GM18517 (cell line): ENCODE data around the gene SH3D19.
"Not testable (repeated sequence)": the region's sequence is repeated elsewhere in the genome, so short reads cannot be mapped to it uniquely, and the experiment has no call there.

ENCODE experiments used
- ATAC-seq: cut with Tn5 transposase; IDR thresholded peaks from one replicate; pipeline ENCODE4 v1.9.1; 2021; ENCODE audit warnings: mild to moderate bottlenecking, moderate library complexity; ENCODE audit not compliant: unreplicated experiment

Gene SH3D19

DNA sequence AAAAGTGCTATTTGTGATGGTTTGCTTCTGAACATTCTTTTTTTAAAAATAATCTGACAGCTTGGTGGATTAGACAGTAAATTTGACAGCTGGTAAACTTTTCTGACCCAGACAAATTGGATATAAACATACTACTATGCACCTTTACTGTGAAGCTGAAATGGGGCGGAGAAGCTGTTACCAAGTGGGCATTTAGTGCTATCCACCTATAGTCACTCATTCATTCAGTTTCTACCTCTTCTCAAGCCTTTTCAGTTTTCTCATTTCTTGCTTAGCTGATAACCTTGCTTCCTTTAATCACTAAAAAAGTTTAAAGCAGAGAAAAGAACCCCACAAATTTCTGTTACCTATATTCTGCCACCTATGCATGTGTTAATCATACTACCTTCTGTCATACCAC, 220.8 kb downstream of the SH3D19 start:
- no peak for ATAC-seq

DNA sequence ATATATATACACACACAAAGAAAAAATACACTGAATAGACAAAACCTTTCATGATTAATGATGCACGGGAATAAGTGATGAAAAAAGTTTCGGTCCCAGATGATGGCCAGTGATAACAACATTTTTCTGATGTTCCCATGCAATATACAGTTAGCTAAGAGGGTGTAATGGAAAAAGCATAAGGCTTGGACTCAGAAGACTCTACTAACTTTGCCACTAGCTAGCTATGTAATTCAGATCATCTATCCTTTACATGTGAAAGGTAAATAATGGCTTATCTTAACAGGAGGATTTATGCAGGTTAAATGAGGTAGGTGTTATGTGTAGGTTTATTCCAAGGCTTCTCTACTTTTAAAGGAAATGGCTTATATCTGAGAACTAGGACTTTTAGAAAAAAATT, 221.6 kb downstream of the SH3D19 start:
- ATAC-seq = no peak

DNA sequence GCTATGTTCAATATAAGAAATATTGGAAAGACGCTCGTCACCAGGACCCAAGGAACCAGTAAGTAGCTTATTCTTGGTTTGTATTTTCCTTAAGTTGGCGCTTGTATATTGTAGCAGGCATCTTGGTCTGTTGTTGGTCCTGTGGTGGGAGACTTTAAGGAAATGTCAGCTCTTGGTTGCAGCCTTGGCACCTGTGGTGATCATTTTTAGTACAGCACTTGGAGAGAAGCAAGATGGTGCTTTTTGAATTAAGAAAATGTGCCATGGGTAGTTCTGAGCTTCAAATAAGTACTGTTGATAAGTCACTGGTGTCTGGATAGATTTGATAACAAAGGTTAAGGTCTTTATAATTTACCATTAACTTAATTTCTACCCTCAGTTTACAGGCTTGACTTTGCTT, 224.9 kb downstream of the SH3D19 start:
- ATAC-seq = no peak

DNA sequence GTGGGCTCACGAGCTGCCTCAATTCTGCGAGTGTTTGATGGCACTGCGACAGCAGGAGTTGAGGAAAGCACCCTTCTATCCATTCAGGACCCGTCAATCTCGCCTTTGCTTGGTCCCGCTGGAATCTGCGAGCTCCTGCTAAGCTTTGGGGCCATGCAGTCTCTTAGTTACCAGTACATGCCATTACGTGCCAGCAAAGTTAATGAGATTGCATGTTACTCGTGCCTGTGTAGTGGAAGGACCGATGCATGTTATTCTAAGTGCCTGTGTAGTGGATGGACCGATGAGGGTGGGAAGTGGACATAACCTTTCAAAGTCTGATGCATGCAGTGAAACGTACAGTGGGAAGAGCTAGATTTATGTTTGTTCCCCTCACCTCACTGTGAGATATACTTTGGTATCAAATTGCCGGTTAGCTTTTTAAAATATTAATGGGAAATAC, 225.4 kb downstream of the SH3D19 start:
- peak; percentile 1 for ATAC-seq

DNA sequence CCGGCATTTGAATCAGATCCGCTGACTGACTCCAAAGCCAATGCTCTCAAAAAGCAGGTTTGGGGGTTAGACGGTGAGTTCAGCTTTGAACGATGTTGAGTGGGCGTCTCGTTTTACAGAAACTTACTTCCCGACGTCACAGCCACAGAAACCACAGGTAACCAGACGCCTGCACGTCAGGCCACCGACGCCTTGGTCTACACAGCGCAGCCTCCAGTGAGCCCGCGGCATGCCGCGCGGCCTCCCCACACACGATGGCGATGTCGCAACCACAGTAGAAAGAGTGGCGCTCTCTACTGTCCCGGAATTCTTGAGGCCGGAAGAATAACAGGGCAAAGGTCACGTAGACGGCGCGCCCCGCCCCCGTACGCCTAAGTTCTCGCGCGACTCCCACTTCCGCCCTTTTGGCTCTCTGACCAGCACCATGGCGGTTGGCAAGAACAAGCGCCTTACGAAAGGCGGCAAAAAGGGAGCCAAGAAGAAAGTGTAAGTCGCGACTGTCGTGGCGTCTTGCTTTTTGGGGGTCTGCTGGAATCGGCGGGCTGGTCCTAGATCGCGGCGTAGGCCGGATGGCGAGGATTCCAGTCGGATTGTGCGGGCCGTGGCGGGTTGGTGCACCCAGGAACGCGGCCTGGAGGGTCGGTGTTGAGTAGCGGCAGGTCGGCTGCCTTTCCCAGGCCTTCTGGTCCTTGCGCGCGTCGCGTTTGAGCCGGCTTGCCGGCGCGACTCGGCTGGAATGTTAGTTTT, 226.0 kb downstream of the SH3D19 start, which contains the start of gene RPS3A:
TSS of gene RPS3A (plus strand) at position 400 of the 747 bp plus-strand sequence. CDS start at position 425, 25 bp downstream.
- peak; percentile 91 for ATAC-seq

DNA sequence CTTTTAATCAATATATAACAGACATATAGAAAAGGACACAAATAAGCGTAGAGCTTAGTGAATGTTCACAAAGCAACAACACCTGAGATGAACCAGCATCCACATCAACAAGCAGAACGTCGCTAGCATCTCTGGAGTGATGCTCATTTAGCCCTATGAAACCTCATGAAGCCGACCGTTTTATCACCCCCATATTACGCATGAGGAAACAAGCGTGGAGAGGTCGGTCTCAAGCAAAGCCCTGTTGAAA, 226.5 kb downstream of the SH3D19 start:
- no peak for ATAC-seq

DNA sequence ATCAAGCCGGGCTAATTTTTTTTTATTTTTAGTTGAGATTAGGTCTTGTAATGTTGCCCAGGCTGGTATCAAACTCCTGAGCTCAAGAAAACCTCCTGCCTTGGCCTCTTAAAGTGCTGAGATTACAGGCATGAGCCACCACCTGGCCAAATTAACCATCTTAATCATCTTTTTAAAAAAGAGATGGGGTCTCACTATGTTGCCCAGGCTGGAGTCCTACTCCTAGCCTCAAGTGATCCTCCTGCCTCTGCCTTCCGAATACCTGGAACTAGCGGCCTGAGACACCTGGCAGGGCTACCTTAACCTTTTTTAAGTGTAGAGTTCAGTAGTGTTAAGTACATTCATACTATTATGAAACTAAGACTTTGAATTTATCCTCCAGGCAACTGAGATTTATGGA, 227.6 kb downstream of the SH3D19 start:
- ATAC-seq = no peak

DNA sequence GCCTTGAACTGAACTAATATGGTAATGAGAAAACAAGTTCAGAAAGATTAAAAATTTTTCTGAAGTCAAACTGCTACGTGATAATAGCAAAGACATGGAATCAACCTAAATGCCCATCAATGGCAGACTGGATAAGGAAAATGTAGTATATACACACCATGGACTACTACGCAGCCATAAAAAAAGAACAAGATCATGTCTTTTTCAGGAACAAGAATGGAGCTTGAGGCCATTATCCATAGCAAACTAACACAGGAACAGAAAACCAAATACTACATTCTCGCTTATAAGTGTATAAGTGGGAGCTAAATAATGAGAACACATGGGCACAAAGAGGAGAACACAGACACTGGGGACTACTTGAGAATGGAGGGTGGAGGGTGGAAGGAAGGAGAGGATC, 230.3 kb downstream of the SH3D19 start:
- ATAC-seq = no peak

DNA sequence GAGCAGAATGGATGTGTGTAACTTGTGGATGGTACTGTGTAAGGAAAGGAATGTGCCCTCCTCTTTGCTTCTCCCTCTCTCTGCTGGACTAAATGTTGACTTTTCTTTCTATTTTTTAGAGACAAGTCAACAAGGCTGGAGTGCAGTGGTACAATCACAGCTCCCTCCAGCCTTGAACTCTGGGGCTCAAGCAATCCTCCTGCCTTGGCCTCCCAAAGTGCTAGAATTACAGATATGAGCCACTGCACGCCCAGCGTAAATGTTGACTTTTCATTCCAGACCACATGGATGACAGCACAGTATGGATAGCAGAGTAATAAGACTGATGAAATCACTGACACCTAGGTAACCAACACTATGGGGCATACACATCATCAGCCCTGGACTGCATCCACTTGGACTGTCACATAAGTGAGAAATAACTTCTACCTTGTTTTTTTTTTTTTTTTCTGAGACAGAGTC, 231.1 kb downstream of the SH3D19 start:
- no peak for ATAC-seq

DNA sequence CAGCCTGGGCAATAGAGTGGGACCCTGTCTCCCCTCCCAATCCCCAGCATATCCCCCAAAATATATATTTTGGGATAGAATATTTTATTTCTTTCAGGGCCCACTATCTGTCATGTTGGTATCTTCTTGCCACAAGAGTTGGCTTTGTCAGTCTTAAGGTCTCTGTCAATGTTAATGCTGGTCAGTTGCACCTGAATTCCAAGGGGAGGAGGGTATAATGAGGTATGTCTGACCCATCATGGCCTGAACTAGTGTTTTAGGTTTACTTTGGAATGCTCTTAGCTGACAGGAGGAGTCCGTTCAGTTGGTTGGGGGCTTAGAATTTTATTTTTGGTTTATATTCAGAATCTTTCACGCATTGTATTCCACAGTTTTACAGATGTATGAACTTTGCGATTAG, 232.2 kb downstream of the SH3D19 start:
- ATAC-seq = no peak

DNA sequence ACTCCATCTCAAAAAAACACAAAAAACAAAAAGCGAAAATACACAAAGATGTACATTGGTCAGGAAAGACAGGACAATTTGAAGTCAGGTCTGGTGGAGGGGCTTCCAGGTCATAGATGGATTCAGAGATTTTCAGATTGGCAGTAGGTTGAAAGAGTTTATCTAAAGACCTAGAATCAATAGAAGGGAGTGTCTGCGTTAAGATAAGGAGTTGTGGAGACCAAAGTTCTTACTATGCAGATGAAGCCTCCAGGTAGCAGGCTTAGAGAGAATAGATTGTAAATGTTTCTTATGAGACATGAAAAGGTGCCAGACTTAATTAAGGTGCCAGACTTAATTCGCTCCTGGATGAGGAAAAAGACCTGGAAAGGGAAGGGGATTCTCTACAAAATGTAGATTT, 232.9 kb downstream of the SH3D19 start:
- no peak for ATAC-seq

DNA sequence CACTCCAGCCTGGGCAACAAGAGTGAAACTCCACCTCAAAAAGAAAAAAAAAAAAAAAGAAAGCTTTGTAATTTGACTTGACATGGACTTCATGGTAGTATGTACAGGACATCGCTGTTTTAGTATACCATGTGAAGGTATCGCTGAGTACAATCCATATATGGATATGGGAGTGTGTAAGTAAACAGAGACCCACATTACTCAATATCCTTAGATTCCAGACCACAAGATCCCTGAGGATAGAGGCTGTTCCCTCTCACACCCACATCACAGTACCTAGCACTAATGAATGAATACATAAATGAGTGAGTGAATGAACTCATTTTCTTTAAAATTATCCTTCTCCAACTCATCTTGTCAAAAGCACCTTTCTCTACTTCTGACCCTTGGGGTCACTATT, 234.4 kb downstream of the SH3D19 start:
- ATAC-seq = no peak

DNA sequence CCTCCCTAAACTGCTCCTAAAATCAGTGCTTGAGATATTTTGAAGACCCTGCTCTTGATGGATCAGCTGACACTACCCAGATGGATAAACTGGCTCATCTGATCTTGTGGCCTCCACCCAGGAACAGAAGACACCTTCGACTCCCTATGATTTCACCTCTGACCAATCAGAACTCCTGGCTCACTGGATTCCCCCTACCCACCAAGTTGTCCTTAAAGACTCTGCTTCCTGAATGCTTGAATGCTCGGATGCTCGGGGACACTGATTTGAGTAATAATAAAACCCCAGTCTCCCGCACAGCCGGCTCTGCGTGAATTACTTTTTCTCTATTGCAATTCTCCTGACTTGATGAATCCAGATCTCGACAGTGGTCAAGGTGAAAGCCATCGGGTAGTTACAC, 237.9 kb downstream of the SH3D19 start:
- no peak for ATAC-seq

DNA sequence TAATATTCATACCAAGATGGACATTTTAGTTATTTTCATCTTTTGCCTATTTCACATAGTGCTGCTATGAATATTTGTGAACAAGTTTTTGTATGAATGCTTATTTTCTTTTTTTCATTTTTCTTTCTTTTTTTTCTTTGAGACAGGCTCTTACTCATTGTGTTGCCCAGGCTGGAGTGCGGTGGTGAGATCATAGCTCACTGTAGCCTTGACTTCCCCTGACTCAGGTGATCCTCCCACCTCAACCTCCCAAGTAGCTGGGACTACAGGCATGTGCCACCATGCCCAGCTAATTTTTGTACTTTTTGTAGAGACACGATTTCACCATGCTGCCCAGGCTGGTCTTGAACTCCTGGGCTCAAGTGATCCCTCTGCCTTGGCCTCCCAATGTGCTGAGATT, 247.4 kb downstream of the SH3D19 start:
- ATAC-seq = not testable (repeated sequence)

DNA sequence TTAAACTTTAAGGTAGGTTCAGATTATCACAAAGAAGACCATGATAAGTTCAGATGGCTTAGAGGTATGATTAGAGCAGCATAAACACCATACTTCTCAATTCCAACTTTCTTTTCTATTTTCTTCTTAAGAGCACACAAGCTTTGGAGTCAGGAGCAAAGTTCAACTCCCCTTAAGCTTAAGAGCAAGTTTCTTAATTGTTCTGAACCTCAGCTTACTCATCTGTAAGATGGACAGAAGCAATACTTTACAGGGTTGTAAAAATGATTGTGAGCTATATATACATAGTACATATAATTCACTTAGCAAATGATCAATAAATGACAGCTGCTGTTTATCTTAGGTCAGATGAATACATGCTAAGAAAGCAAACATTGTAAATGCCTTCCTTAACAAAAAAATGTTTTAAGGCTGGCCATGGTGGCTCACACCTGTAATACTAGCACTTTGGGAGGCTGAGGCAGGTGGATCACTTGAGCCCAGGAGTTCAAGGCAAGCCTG, 250.9 kb downstream of the SH3D19 start:
- no peak for ATAC-seq
